HEK293 (cell line): ENCODE measurements around the gene BRCA1.
A peak's percentile ranks its signal among the peaks of the same experiment; 100 is the strongest.

Experiments used
- GLIS1 ChIP-seq: fragments of 450-650 bp; formaldehyde crosslinking; IDR thresholded peaks from 2 replicates; pipeline ENCODE4 v1.5.1; 2016; ENCODE audit warnings: missing biosample characterization, missing genetic modification characterization
- KLF1 ChIP-seq: fragments of 450-650 bp; formaldehyde crosslinking; IDR thresholded peaks from 2 replicates; pipeline ENCODE4 v1.5.1; 2016; ENCODE audit warnings: missing biosample characterization, missing genetic modification characterization
- PATZ1 ChIP-seq: fragments of 450-650 bp; formaldehyde crosslinking; IDR thresholded peaks from 2 replicates; pipeline ENCODE4 v1.5.1; 2016; ENCODE audit warnings: missing biosample characterization, missing genetic modification characterization
- PRDM4 ChIP-seq: fragments of 450-650 bp; formaldehyde crosslinking; IDR thresholded peaks from 2 replicates; pipeline ENCODE4 v1.5.1; 2017; ENCODE audit warnings: missing biosample characterization, missing genetic modification characterization
- RBAK ChIP-seq: fragments of 450-650 bp; formaldehyde crosslinking; IDR thresholded peaks from 2 replicates; pipeline ENCODE4 v1.5.1; 2016; ENCODE audit warnings: missing biosample characterization, missing genetic modification characterization
- SALL2 ChIP-seq: fragments of 450-650 bp; formaldehyde crosslinking; IDR thresholded peaks from 2 replicates; pipeline ENCODE4 v1.5.0; 2017; ENCODE audit warnings: missing biosample characterization, mild to moderate bottlenecking, missing genetic modification characterization, borderline replicate concordance
- ZBTB7A ChIP-seq: fragments of 450-650 bp; formaldehyde crosslinking; IDR thresholded peaks from 2 replicates; pipeline ENCODE4 v1.5.1; 2016; ENCODE audit warnings: low read depth, missing biosample characterization, missing genetic modification characterization
- ZFHX2 ChIP-seq: fragments of 450-650 bp; formaldehyde crosslinking; conservative IDR thresholded peaks from 2 replicates; pipeline ENCODE4 v1.5.1; 2016; ENCODE audit warnings: missing biosample characterization, missing genetic modification characterization
- ZFP37 ChIP-seq: fragments of 450-650 bp; formaldehyde crosslinking; IDR thresholded peaks from 2 replicates; pipeline ENCODE4 v1.5.1; 2016; ENCODE audit warnings: missing biosample characterization, missing genetic modification characterization
- ZFP41 ChIP-seq: fragments of 450-650 bp; formaldehyde crosslinking; IDR thresholded peaks from 2 replicates; pipeline ENCODE4 v1.5.1; 2016; ENCODE audit warnings: missing biosample characterization, missing genetic modification characterization, borderline replicate concordance
- ZIC2 ChIP-seq: fragments of 450-650 bp; formaldehyde crosslinking; IDR thresholded peaks from 2 replicates; pipeline ENCODE4 v1.5.1; 2016; ENCODE audit warnings: missing biosample characterization, missing genetic modification characterization
- ZNF121 ChIP-seq: fragments of 450-650 bp; formaldehyde crosslinking; IDR thresholded peaks from 2 replicates; pipeline ENCODE4 v1.5.1; 2016; ENCODE audit warnings: missing biosample characterization, missing genetic modification characterization
- ZNF184 ChIP-seq: fragments of 450-650 bp; IDR thresholded peaks from 2 replicates; pipeline ENCODE4 v1.5.1; 2018; ENCODE audit warnings: missing biosample characterization, mild to moderate bottlenecking, missing genetic modification characterization
- ZNF2 ChIP-seq: fragments of 450-650 bp; formaldehyde crosslinking; IDR thresholded peaks from 2 replicates; pipeline ENCODE4 v1.5.1; 2016; ENCODE audit warnings: missing biosample characterization, missing genetic modification characterization
- ZNF221 ChIP-seq: fragments of 450-650 bp; formaldehyde crosslinking; IDR thresholded peaks from 2 replicates; pipeline ENCODE4 v1.5.1; 2017; ENCODE audit warnings: missing biosample characterization, missing genetic modification characterization, borderline replicate concordance
- ZNF26 ChIP-seq: fragments of 450-650 bp; formaldehyde crosslinking; IDR thresholded peaks from 2 replicates; pipeline ENCODE4 v1.5.1; 2016; ENCODE audit warnings: missing biosample characterization, missing genetic modification characterization
- ZNF280C ChIP-seq: fragments of 450-650 bp; formaldehyde crosslinking; IDR thresholded peaks from 2 replicates; pipeline ENCODE4 v1.5.1; 2016; ENCODE audit warnings: missing biosample characterization, missing genetic modification characterization
- ZNF280D ChIP-seq: fragments of 450-650 bp; formaldehyde crosslinking; IDR thresholded peaks from 2 replicates; pipeline ENCODE4 v1.5.1; 2016; ENCODE audit warnings: missing biosample characterization, missing genetic modification characterization
- ZNF335 ChIP-seq: fragments of 450-650 bp; formaldehyde crosslinking; conservative IDR thresholded peaks from 2 replicates; pipeline ENCODE4 v1.5.1; 2016; ENCODE audit warnings: missing biosample characterization, missing genetic modification characterization
- ZNF362 ChIP-seq: fragments of 450-650 bp; formaldehyde crosslinking; IDR thresholded peaks from 2 replicates; pipeline ENCODE4 v1.5.1; 2016; ENCODE audit warnings: missing biosample characterization, missing genetic modification characterization
- ZNF391 ChIP-seq: fragments of 450-650 bp; formaldehyde crosslinking; IDR thresholded peaks from 2 replicates; pipeline ENCODE4 v1.5.1; 2016; ENCODE audit warnings: low read depth, missing biosample characterization, missing genetic modification characterization, borderline replicate concordance
- ZNF423 ChIP-seq: fragments of 450-650 bp; formaldehyde crosslinking; IDR thresholded peaks from 2 replicates; pipeline ENCODE4 v1.5.1; 2016; ENCODE audit warnings: missing biosample characterization, missing genetic modification characterization
- ZNF600 ChIP-seq: fragments of 450-650 bp; formaldehyde crosslinking; IDR thresholded peaks from 2 replicates; pipeline ENCODE4 v1.5.1; 2016; ENCODE audit warnings: missing biosample characterization, missing genetic modification characterization
- ZNF645 ChIP-seq: fragments of 450-650 bp; formaldehyde crosslinking; IDR thresholded peaks from 2 replicates; pipeline ENCODE4; 2016; ENCODE audit warnings: missing biosample characterization, missing genetic modification characterization
- ZNF658 ChIP-seq: fragments of 450-650 bp; formaldehyde crosslinking; IDR thresholded peaks from 2 replicates; pipeline ENCODE4; 2016; ENCODE audit warnings: missing biosample characterization, missing genetic modification characterization
- ZNF777 ChIP-seq: fragments of 450-650 bp; formaldehyde crosslinking; IDR thresholded peaks from 2 replicates; pipeline ENCODE4 v1.5.1; 2017; ENCODE audit warnings: missing biosample characterization, missing genetic modification characterization, borderline replicate concordance
- ZNF843 ChIP-seq: fragments of 450-650 bp; formaldehyde crosslinking; IDR thresholded peaks from 2 replicates; pipeline ENCODE4 v1.5.1; 2016; ENCODE audit warnings: missing biosample characterization, missing genetic modification characterization

BRCA1 gene

GRCh38 chr17:43025290-43025657, 99.9 kb downstream of the BRCA1 start (continued):
- TF ChIP-seq PATZ1 = peak; percentile 82
- peak; percentile 29; the same call in 1 of the 2 replicates for TF ChIP-seq ZNF600 (tag by site-specific recombination)
- no peak for TF ChIP-seq PRDM4 (tag by site-specific recombination)
- TF ChIP-seq RBAK (tag by site-specific recombination) = no peak
- no peak for TF ChIP-seq ZNF121 (tag by site-specific recombination)
- TF ChIP-seq ZBTB7A = 0 out of 2 replicates have a peak, but pooled peaks have one; percentile 62
- TF ChIP-seq ZNF423 (tag by site-specific recombination) = peak; percentile 15; the same call in 1 of the 2 replicates
- TF ChIP-seq ZNF843 (tag by site-specific recombination) = no peak
- TF ChIP-seq GLIS1 (tag by site-specific recombination) = peak; percentile 15
- TF ChIP-seq ZNF280D = no peak
- no peak for TF ChIP-seq ZNF26
- TF ChIP-seq ZNF658 (tag by site-specific recombination) = no peak
- TF ChIP-seq ZNF335 (tag by site-specific recombination) = peak; percentile 97
- TF ChIP-seq ZNF221 (tag by site-specific recombination) = no peak
- TF ChIP-seq ZNF777 = 0 out of 2 replicates have a peak, but pooled peaks have one; percentile 37
- TF ChIP-seq ZFP41 = no peak
- TF ChIP-seq ZNF645 (tag by site-specific recombination) = no peak
- TF ChIP-seq ZNF391 (tag by site-specific recombination) = peak; percentile 49; the same call in 1 of the 2 replicates
- no peak for TF ChIP-seq SALL2 (tag by site-specific recombination)
- TF ChIP-seq ZNF362 (tag by site-specific recombination) = no peak
- TF ChIP-seq ZIC2 (tag by site-specific recombination) = 0 out of 2 replicates have a peak, but pooled peaks have one; percentile 9
- TF ChIP-seq ZNF184 (tag by site-specific recombination) = no peak
- TF ChIP-seq ZFP37 (tag by site-specific recombination) = no peak
- TF ChIP-seq ZNF2 (tag by site-specific recombination) = no peak
- TF ChIP-seq KLF1 = 0 out of 2 replicates have a peak, but pooled peaks have one; percentile 9
- TF ChIP-seq ZFHX2 (tag by site-specific recombination) = 0 out of 2 replicates have a peak, but pooled peaks have one; percentile 5
- TF ChIP-seq ZNF280C (tag by site-specific recombination) = no peak
